T-cell (primary cell): Measurements from ENCODE around the gene ZDHHC18. TPM values are rescaled to one million over a fixed set of nuclear protein-coding genes. Genes with fewer than 3 reads are reported as not detected.

Experiments
- ATAC-seq, 4 experiments: fragments of 200-7000 bp in 3 of 4; fragments of 150-1000 bp in 1 of 4; cut with Tn5 transposase; replicated peaks in 1 of 4; 1 replicate in 3 of 4; 2 replicates in 1 of 4; pipeline ENCODE4 v1.10.0; 2021; ENCODE audit warnings: moderate library complexity in 3 of 4, mild to moderate bottlenecking in 2 of 4, moderate number of reproducible peaks in 1 of 4
- CTCF ChIA-PET, 2 donors: fragments of 300-600 bp; sonication (Branson Sonifier 250); formaldehyde crosslinking; loops; one replicate each; lab custom pipeline; 2022; ENCODE audit warnings: antibody characterized with exemption in 2 of 2; lab: Charles Lee
- POLR2A ChIA-PET, 2 donors: fragments of 300-600 bp; sonication (Branson Sonifier 250); formaldehyde crosslinking; loops; one replicate each; lab custom pipeline; 2022; ENCODE audit warnings: antibody characterized with exemption in 2 of 2; lab: Charles Lee
- DNase-seq, 35 experiments: peaks; one replicate each; pipeline versions ENCODE4 v3.0.0 to v3.0.0-alpha.2; 2013 to 2023
- H3K27ac ChIP-seq: one replicate; pipeline ENCODE4 v1.5.1; 2013; ENCODE audit warnings: low read length
- H3K27me3 ChIP-seq, 2 experiments: replicated peaks in 1 of 2; 1 replicate in 1 of 2; 2 replicates in 1 of 2; pipeline versions ENCODE4 v1.6.1 to v1.7.0; 2013; ENCODE audit warnings: low read length in 1 of 2, mixed read lengths in 1 of 2; ENCODE audit not compliant: control insufficient read depth in 2 of 2, insufficient read depth in 2 of 2; ENCODE audit errors: extremely low read depth in 1 of 2
- H3K36me3 ChIP-seq, 2 donors: 1 replicate in 1 of 2; 2 replicates in 1 of 2; pipeline versions ENCODE4 v1.6.1 to v1.7.0; 2013; ENCODE audit warnings: low read length in 1 of 2; ENCODE audit not compliant: control insufficient read depth in 2 of 2, insufficient read depth in 1 of 2; ENCODE audit errors: extremely low read depth in 1 of 2
- H3K4me1 ChIP-seq, 2 experiments: 1 replicate in 1 of 2; 2 replicates in 1 of 2; pipeline versions ENCODE4 v1.6.1 to v1.7.0; 2013; ENCODE audit warnings: low read length in 2 of 2, mixed read lengths in 1 of 2; ENCODE audit not compliant: insufficient read depth in 2 of 2, control insufficient read depth in 1 of 2; ENCODE audit errors: extremely low read depth in 1 of 2
- H3K4me3 ChIP-seq, 2 donors: 1 replicate in 1 of 2; 2 replicates in 1 of 2; pipeline versions ENCODE4 v1.5.1 to v1.7.0; 2013; ENCODE audit warnings: mild to moderate bottlenecking in 2 of 2, low read length in 1 of 2, moderate library complexity in 1 of 2; ENCODE audit not compliant: control insufficient read depth in 1 of 2; ENCODE audit errors: extremely low read depth in 1 of 2
- H3K9me3 ChIP-seq: 2 replicates; pipeline ENCODE4 v1.7.0; 2013
- H3K27ac Mint-ChIP-seq, 2 donors: one replicate each; pipeline ENCODE4 v1.8.0; 2020 to 2021; ENCODE audit warnings: mild to moderate bottlenecking in 2 of 2, mixed read lengths in 2 of 2
- H3K27me3 Mint-ChIP-seq, 2 donors: one replicate each; pipeline ENCODE4 v1.8.0; 2021 to 2022; ENCODE audit warnings: mixed read lengths in 2 of 2
- H3K36me3 Mint-ChIP-seq: one replicate; pipeline ENCODE4 v1.8.0; 2021; ENCODE audit warnings: mixed read lengths
- H3K4me1 Mint-ChIP-seq, 3 donors: one replicate each; pipeline ENCODE4 v1.8.0; 2020 to 2022; ENCODE audit warnings: mixed read lengths in 3 of 3, mild to moderate bottlenecking in 1 of 3
- H3K4me3 Mint-ChIP-seq, 3 donors: one replicate each; pipeline ENCODE4 v1.8.0; 2020 to 2022; ENCODE audit warnings: mild to moderate bottlenecking in 3 of 3, mixed read lengths in 3 of 3, moderate library complexity in 3 of 3
- H3K9me3 Mint-ChIP-seq, 3 donors: one replicate each; pipeline ENCODE4 v1.8.0; 2020 to 2022; ENCODE audit warnings: mixed read lengths in 3 of 3
- WGBS: methylation state at CpG from one replicate; pipeline ENCODE4 v1.1.5; 2013; ENCODE audit warnings: missing lambda C conversion rate; ENCODE audit not compliant: insufficient coverage; 5-methylcytosine and 5-hydroxymethylcytosine counted together
- total RNA-seq, 35 experiments: library from RNA in 6 of 35; stranded (reverse) in 6 of 35; fragments of 120-200 nt in 1 of 35; gene quantifications; one replicate each; pipeline versions ENCODE4 v1.2.1 to v1.2.4 and lab custom pipeline; 2013 to 2026

Gene ZDHHC18
- total RNA-seq, 5 donors from 2014 or later (not counting 1 experiment from before 2014, with no cell fraction given), result 41.1 to 59.9 (median 50.6) TPM

DNA sequence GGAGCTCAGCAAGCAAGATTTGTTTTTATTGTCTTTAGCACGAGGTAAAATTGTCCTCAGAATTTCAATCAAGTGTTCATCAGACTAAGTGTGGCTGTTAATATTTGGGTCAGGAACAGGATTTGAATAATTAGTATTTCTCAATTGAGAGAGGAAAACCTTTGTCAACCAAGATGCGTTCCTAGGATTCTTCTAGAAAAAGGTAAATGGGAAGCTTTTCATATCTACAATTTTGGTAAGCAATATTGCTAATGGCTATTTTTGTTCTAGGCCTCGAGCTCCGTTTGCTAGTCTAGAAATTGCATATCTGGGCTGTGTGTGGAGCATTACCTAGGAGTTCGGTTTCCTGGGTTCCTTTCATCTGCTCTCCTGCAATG lies 42.9 kb upstream of the ZDHHC18 start:
- H3K4me1 ChIP-seq, result peaks cover 21 to 43% of the 10 kb centered on the region in 2 experiments
- Mint-ChIP-seq H3K27me3 (no peaks in the 10 kb centered on the region), H3K36me3 (peaks cover 29% of the 10 kb centered on the region), H3K4me3 (no peak overlapping the region), H3K4me1 (peaks cover 59 to 74% (median 74%) of the 10 kb centered on the region in 3 donors), H3K9me3 (no peaks in the 10 kb centered on the region), H3K27ac (peak overlapping the region; percentile 76 to 99)
- 100% methylated on average over 3 of the region's 5 CpGs for WGBS
- peaks cover 23 to 37% of the 10 kb centered on the region in 2 donors for H3K36me3 ChIP-seq
- H3K9me3 ChIP-seq, result no peaks in the 10 kb centered on the region
- H3K4me3 ChIP-seq, result no peak overlapping the region
- H3K27me3 ChIP-seq, result no peaks in the 10 kb centered on the region
- DNase-seq (no peak), ATAC-seq (no peak)
- H3K27ac ChIP-seq, result no peak overlapping the region
- CTCF ChIA-PET, result interaction anchor here (0.9 to 2.0 kb wide), 3 partner anchors 180 to 185 kb away, joined by 3 to 5 read pairs (median 4); no protein-coding TSS in a partner anchor
- POLR2A ChIA-PET, result interaction anchor here in 1 of 2 donors (0.6 kb wide), 1 partner anchor 173 kb away, joined by 3 read pairs; no protein-coding TSS in a partner anchor

DNA sequence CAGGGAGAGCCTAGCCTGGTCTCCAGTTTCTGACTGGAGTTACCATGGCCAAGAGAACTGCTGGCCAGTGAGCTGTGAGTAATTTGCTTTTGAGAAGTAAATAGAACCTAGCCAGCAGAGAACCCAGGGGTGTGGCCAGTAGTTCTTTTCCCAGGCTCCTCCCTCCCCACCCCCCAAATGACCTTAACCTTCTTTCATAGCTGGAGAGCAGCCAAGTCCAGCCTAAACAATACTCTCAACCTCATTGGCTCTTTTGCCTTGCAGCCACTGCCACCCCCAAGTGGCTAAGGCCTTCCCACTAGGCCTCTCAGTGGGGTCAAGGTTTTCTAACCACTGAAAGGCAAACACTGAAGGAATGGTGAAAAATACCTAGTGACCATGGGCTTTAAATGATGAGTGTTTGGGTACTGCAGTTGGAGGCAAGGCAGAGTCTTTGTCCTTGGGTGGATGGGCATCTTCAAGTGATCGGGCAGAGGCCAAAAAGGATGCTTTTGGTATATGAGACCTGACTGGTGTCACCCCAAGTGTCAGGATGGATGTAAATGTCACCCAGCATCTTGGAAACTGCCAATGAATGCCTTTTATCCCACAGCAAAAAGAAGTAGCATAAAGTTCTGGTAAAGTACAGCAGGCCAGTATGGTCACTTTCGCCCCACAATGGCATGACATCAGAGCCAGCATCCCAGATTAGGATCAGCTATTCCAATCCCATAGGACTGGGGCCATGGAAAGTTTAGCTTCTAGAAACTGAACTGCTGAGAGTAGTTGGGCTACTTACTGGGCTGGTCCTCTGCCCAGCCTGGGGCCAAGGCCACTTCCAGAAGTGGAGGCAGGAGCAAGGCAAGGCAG lies 42.2 kb upstream of the ZDHHC18 start:
- no peak for ATAC-seq
- Mint-ChIP-seq H3K27me3 (no peaks in the 10 kb centered on the region), H3K9me3 (no peaks in the 10 kb centered on the region), H3K4me1 (peaks cover 64 to 76% (median 74%) of the 10 kb centered on the region in 3 donors), H3K36me3 (peaks cover 23% of the 10 kb centered on the region), H3K27ac (peak overlapping the region; percentile 99 to 100), H3K4me3 (peak overlapping the region in 1 of 3 donors; percentile 100)
- ChIA-PET POLR2A (interaction anchor here (0.6 kb wide), 3 partner anchors 56 to 174 kb away, joined by 3 to 4 read pairs (median 3); no protein-coding TSS in a partner anchor), CTCF (interaction anchor here (0.6 to 2.0 kb wide), 5 partner anchors 26 to 195 kb away, joined by 3 to 5 read pairs (median 3); no protein-coding TSS in a partner anchor)
- H3K4me1 ChIP-seq, result peaks cover 23 to 49% of the 10 kb centered on the region in 2 experiments
- DNase-seq, result no peak
- H3K27me3 ChIP-seq, result no peaks in the 10 kb centered on the region
- peaks cover 17 to 31% of the 10 kb centered on the region in 2 donors for H3K36me3 ChIP-seq
- peak overlapping the region; percentile 34 for H3K27ac ChIP-seq
- H3K9me3 ChIP-seq, result no peaks in the 10 kb centered on the region
- H3K4me3 ChIP-seq, result no peak overlapping the region
- 100% methylated on average over 1 of the region's 2 CpGs for WGBS

DNA sequence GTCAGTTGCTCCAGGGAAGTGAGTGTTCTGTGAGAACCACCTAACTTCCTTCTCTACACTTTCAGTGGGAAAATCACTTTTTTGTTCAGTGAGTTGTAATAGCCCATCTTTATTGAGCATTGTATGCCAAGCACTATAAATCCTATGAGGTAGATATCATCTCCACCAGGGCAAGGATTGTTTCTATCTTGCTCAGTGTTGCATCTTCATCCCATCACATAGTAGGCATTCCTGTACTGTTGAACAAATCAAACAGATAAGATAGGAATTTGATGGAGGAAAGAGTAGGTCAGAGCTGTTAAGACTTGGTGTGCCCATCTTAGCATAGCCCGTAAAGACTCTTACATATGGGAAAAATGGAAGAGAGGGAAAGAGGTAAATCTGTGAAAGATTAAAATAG lies 41.6 kb upstream of the ZDHHC18 start:
- no peaks in the 10 kb centered on the region for H3K9me3 Mint-ChIP-seq
- Histone ChIP-seq H3K4me1 (peaks cover 23 to 54% of the 10 kb centered on the region in 2 experiments), H3K4me3 (no peak overlapping the region), H3K9me3 (no peaks in the 10 kb centered on the region), H3K36me3 (peaks cover 13 to 25% of the 10 kb centered on the region in 2 donors), H3K27ac (peak overlapping the region; percentile 34), H3K27me3 (no peaks in the 10 kb centered on the region)
- ATAC-seq (no peak), DNase-seq (no peak)
- H3K36me3 Mint-ChIP-seq, result peaks cover 17% of the 10 kb centered on the region
- ChIA-PET POLR2A (interaction anchor here (0.6 to 1.7 kb wide), 2 partner anchors 8 to 70 kb away, joined by 3 to 8 read pairs; no protein-coding TSS in a partner anchor), CTCF (interaction anchor here (0.6 to 2.0 kb wide), 4 partner anchors 14 to 279 kb away, joined by 3 to 5 read pairs (median 4); no protein-coding TSS in a partner anchor)
- peaks cover 67 to 78% (median 77%) of the 10 kb centered on the region in 3 donors for H3K4me1 Mint-ChIP-seq
- peak overlapping the region; percentile 99 to 100 for H3K27ac Mint-ChIP-seq
- peak overlapping the region in 1 of 3 donors; percentile 100 for H3K4me3 Mint-ChIP-seq
- H3K27me3 Mint-ChIP-seq, result no peaks in the 10 kb centered on the region
- no CpG with 5 or more reads among the region's 1 CpG for WGBS

DNA sequence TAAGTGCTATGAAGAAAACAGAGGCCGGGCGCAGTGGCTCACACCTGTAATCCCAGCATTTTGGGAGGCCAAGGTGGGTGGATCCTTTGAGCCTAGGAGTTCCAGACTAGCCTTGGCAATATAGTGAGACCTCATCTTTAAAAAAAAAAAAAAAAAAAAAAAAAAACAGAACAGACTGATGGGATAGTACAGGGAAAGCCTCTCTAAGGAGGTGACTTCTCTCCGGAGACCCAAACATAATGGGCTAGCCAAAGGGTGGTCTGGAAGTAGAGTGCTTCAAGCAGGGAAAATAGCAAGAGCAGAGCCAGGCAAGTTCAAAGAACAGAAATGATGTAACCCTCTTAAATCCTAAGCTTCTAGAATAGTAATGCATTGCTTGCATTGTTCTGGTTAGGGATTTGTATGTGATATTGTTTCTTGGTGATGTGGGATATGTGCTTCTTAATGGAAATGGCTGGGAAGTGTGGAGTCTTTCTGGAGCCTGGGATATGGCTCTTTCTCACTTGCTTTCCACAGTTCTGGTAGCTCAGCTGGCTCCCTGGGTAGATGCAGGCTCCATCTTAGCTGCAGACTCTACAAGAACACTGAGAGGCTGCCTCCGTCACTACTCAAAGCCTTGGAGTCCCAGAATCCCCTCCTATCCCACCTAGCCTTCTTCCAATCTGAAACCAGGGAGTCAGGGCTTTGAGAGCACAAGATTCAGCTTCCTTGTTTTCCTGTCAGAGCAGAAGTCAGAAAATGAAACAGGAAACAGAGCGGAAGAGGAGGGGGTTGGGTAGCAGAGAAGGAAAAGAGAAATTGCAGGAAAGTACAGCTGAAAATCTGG lies 40.7 kb upstream of the ZDHHC18 start:
- Mint-ChIP-seq H3K27me3 (no peaks in the 10 kb centered on the region), H3K4me3 (peak overlapping the region; percentile 86 to 100 (median 98)), H3K36me3 (peaks cover 14% of the 10 kb centered on the region), H3K27ac (peak overlapping the region; percentile 99 to 100), H3K4me1 (peaks cover 74 to 84% (median 82%) of the 10 kb centered on the region in 3 donors), H3K9me3 (no peaks in the 10 kb centered on the region)
- Histone ChIP-seq H3K27ac (peak overlapping the region; percentile 97), H3K4me3 (peak overlapping the region in 1 of 2 donors; percentile 98), H3K4me1 (peaks cover 23 to 62% of the 10 kb centered on the region in 2 experiments), H3K9me3 (no peaks in the 10 kb centered on the region), H3K27me3 (no peaks in the 10 kb centered on the region), H3K36me3 (peaks cover 4 to 15% of the 10 kb centered on the region in 2 donors)
- ChIA-PET POLR2A (interaction anchor here (0.5 to 1.7 kb wide), 4 partner anchors 9 to 334 kb away, joined by 3 to 12 read pairs (median 6); no protein-coding TSS in a partner anchor), CTCF (interaction anchor here in 1 of 2 donors (0.6 to 6.3 kb wide), 7 partner anchors 15 to 552 kb away, joined by 3 to 48 read pairs (median 3); partner anchors contain the start of gene CEP85)
- ATAC-seq (no peak), DNase-seq (peak in 3 of 35 experiments; percentile 10 to 59 (median 22))
- WGBS, result 0% methylated on average over 1 of the region's 5 CpGs

DNA sequence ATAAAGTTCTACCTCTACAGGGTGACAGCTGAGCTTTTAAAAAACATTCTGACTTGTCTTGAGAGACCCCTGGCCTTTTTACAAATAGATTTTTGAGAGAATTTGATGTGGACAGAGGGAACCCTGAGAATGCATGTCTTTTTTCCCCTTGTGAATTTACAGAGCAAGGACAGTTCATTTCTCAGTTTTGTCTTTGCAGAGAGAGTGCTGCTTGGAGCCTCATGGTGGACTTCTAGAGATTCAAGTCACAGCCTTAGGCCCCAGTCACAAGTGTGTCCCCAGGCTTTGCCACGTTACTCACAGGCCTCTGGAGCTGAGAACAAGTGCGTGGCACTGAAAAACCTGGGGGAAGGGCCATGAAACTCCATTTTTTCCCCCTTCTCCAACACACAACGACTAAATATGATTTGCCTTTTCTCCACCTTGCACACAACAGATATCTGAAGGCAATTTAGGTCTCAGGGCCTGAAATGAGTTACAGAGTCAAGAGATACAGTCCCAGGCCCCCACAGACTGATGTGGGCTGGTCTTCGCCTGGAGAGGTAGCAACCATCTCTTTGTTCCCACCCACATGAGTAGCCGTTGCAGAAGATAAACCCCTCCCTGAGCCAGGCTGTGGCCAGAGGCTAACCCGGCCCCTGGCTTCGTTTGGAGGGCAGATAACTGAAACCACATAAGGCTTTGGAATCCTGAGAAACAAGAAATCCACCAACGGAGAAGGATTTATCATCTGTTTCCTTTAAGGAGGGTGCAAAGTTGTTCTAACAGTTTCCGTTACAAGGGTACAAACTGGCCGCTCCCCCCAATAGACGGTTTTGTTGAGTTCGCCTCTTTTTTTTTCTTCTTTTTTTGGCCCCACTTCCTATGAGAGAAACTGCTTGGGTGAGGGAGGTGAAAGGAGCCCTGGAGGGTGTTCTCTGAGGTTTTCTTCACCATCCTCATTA lies 39.8 kb upstream of the ZDHHC18 start:
- Histone ChIP-seq H3K27ac (peak overlapping the region; percentile 97), H3K36me3 (peaks cover 1 to 10% of the 10 kb centered on the region in 2 donors), H3K27me3 (no peaks in the 10 kb centered on the region), H3K4me3 (peak overlapping the region; percentile 82 to 98), H3K4me1 (peaks cover 23 to 65% of the 10 kb centered on the region in 2 experiments), H3K9me3 (no peaks in the 10 kb centered on the region)
- WGBS, result 10% methylated on average over 2 of the region's 12 CpGs
- H3K36me3 Mint-ChIP-seq, result peaks cover 14% of the 10 kb centered on the region
- H3K27ac Mint-ChIP-seq, result peak overlapping the region; percentile 99 to 100
- no peak for ATAC-seq
- H3K4me1 Mint-ChIP-seq, result peaks cover 75 to 87% (median 80%) of the 10 kb centered on the region in 3 donors
- POLR2A ChIA-PET, result interaction anchor here (0.5 to 2.3 kb wide), 5 partner anchors 10 to 333 kb away, joined by 3 to 12 read pairs (median 7); no protein-coding TSS in a partner anchor
- H3K9me3 Mint-ChIP-seq, result no peaks in the 10 kb centered on the region
- CTCF ChIA-PET, result interaction anchor here in 1 of 2 donors (0.6 to 6.3 kb wide), 5 partner anchors 42 to 228 kb away, joined by 3 to 48 read pairs (median 9); no protein-coding TSS in a partner anchor
- DNase-seq, result peak in 10 of 35 experiments; percentile 5 to 49 (median 18)
- peak overlapping the region; percentile 86 to 100 (median 98) for H3K4me3 Mint-ChIP-seq
- no peaks in the 10 kb centered on the region for H3K27me3 Mint-ChIP-seq
